GM23338 (cell line): ENCODE results near the gene SYP.

Experiments
- EZH2 ChIP-seq: fragments of 200-600 bp; sonication (generic); IDR thresholded peaks from one replicate; pipeline ENCODE4 v1.8.0; 2017; ENCODE audit warnings: antibody characterized with exemption, mild to moderate bottlenecking, low read depth; ENCODE audit not compliant: unreplicated experiment
- REST ChIP-seq: IDR thresholded peaks from one replicate; pipeline ENCODE4 v1.6.1; 2018; ENCODE audit warnings: antibody characterized with exemption; ENCODE audit not compliant: unreplicated experiment

- TF ChIP-seq EZH2 (no peak), REST (no peak)
These were observed 15.4 kb downstream of the SYP start for GRCh38 chrX:49184294-49185281.
